Activated naive CD4-positive, alpha-beta T cell treated with anti-CD3 and anti-CD28 coated beads, Interleukin-2, amount 50 U/mL, for 16 hours (primary cell): ENCODE data around the gene PITPNC1.
"Not testable (repeated sequence)": the region's sequence is repeated elsewhere in the genome, so short reads cannot be mapped to it uniquely, and the experiment has no call there.

ENCODE experiments used
- DNase-seq: peaks from one replicate; pipeline ENCODE4 v3.0.0-alpha.2; 2020

PITPNC1 gene

DNA sequence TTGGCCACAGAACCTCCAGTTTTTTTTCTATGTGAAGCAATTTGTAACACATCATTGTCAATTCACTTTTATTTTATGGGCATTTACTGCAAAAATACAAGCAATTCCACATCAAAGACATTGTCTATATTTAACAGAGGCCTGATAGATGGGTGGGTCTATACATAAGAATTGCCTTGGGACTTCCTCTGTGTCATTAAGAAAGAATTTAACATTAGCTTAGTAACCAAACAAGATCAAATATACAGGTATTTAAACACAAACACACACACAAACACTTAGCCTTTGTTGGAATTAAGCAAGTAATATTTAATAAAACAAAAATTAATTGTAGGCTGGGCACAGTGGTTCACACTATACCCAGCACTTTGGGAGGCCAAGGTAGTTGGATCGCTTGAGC, 4.3 kb upstream of the PITPNC1 start:
- no peak for DNase-seq

DNA sequence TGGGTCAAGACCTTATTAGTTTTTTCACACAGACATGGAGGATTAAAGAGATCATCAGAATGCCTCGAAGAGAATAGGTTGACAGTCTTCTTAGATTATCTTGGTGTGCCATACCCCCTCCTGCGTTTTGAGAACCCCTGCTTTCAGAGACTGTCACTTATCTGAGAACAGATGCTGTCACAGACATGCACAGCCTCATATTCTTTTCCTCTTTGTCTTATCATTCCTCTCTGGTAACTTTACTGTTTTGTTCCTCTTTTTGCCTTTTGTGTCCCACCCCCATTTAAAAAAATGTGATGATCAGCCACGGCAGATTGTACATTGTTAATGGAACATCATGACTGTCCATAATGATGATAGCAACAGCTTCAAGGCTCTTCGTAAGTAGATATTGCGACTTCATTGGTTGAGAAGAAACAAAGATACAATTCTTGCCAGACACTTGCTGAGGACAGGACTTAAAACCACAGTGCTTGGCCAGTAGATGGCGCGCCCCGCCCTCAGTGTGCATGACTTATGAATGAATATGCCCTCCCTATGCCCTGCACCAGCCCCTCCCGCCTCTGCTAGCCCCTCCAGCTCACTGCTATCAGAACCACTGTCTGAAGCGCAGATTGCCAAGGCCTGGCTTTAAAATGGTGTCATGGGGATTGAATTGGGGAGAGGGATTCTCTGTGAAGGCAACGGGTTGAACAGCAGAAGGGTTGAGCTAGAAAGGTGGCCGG, 2.6 kb upstream of the PITPNC1 start:
- peak; percentile 92 for DNase-seq

DNA sequence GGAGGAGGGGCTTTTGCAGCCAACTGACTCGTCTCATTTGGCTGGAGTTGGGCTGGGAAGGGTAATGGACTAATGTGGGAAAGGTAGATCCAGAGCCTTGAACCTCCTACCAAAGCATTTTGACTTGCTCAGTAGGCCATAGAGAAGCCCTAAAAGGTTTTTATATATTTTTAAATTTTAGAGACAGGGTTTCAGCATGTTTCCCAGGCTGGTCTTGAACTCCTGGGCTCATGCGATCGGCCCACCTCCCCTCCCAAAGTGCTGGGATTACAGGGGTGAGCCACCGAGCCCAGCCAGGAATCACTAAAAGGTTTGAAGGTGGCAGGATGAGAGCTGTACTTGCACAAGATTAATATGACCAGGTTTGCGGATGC, 2.0 kb upstream of the PITPNC1 start:
- DNase-seq = no peak

DNA sequence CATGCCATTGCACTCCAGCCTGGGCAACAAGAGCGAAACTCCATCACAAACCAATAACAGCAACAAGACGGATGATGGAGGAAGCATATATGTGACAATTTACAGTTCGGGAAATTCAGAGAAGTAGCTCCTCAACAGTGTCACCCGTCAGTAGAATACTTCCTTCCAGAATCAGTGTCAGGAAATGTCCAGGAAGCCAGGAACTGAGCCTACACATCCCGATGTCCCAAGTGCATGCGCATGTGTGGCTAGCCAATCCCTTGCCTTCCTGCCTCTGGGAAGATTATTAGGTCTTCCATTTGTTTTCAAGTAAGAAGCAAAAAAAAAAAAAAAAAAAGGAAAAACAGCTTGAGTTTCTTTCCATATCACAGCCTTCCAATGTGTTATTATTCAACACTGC, 1.4 kb upstream of the PITPNC1 start:
- DNase-seq = no peak

DNA sequence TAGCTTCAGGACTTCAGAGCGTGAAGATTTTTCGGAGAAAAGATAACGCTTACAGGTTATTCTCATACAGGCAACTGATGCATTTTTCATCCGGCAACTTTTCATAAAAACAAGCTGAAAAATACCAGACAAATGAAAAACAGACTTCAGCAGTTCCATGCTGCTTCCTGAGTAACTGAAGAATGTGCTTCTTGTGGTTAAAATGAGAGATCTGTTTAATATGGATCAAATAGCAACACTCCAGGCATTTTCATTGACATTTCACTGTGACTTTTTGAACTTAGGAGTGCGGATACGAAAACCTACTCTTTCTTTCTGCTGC, 705 bp upstream of the PITPNC1 start:
- no peak for DNase-seq

DNA sequence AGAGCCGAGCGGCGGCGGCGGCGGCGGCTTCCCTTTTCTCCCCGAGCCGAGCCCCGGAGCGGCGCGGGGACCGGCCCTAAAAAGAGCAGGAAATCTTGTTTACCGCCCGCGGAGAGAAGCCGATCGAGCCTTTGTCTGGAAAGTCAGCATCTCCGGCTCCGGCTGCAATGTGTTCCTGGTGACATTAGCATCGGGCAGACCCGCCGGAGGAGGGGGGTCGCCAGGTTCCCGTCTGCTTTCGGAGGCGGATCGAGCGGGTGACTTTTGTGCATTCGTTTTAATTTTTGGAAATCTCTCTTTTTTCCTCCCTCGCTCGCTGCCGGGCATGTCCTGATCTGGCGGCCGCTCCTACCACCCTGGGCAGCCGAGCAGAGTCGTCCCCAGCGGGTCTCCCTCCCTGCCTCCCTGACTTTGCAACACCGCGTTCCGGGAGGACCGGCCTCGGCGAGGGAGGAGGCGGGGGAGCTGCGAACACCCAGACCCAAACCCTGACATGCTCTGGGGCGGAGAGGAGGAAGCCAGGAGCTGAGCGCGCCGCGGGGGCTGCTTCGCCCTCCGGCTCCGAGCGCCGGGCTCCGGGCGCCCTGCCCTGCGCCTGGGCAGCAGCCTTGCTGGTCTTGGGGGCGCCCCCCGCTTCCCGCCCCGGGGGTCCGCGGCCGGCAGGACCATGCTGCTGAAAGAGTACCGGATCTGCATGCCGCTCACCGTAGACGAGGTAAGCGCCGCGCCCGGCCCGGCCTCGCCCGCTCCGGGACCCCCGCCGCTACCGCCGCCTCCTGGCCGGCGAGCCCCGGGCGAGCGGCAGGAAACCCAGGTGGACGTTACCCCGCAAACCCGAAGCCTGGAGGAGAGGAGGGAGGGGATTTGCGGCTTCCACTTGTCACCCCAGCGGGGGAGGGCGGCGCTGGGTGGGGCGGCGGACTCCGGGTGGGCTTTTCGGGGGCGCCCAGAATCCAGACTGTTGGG, 690 bp downstream of the PITPNC1 start:
- DNase-seq = peak; percentile 62

DNA sequence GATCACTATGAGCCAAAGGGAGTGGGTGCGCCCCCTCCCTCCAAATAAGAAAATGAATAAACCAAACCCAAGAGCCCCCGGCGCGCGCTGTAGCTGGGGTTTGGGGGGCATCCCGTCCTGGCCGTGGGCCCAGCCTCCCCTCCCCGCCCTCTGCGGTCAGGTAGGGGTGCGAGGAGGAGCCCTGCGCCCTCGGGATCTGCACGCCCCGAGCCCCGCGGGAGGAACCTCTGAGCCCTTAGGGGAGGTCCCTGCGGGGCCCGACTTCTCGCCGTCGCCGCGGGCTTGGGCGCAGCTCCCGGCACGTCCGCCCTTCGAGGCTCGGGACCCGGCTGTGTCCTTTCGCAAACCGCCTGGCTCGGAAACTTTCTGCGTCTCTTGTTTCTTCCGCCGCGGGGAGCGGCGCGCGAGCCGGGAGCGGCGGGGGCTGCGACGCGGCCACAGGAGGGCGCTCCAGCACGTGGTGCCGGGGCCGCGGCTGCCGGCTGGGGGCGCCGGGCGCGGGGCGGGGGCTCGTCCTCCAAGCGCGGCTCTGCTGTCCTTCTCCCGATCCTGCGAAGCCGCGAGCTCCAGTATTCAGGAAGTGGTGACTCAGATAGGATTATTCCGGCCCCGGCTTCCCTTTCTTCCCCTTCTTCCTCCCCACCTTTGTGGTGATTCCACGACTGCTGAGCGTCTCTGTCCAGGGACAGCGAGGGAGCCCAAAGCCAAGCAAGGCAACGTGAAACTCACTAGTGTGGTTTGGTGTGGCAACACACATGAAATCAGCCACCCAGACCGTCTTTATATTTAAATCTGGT, 1.6 kb downstream of the PITPNC1 start:
- peak; percentile 83 for DNase-seq

DNA sequence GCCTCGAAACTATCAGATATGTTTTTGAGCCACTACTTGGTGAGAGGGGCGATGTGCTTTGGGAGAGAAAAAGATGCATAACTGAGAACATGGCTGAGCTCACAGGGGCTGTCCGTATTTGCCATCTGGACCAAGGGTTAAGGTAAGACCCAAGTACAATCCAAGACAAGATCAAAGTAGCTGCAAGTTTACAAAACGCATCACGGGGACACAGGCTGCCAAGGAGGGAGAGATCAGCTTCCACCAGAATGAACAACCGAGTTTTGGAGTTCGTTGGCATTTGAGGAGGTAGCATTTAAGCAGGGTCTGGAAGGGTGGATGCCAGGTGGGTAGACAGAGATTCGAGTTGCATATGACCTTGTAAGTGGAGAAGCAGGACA, 2.2 kb downstream of the PITPNC1 start:
- DNase-seq = no peak

DNA sequence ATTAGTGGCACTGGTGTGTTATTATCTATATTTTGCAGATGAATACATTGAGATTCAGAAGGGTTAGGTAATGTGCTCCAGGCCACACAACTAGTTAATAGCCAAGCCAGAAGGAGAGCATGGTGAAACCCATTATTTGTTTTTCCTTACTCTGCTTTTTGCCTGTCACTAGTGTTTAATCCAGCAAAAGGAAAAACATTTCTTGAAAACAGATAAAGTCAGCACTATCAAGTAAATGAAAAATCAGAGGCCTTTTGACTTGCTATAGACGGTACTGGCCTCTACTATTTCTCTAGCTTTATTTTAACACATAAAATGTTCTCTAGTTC, 4.8 kb downstream of the PITPNC1 start:
- DNase-seq = no peak

DNA sequence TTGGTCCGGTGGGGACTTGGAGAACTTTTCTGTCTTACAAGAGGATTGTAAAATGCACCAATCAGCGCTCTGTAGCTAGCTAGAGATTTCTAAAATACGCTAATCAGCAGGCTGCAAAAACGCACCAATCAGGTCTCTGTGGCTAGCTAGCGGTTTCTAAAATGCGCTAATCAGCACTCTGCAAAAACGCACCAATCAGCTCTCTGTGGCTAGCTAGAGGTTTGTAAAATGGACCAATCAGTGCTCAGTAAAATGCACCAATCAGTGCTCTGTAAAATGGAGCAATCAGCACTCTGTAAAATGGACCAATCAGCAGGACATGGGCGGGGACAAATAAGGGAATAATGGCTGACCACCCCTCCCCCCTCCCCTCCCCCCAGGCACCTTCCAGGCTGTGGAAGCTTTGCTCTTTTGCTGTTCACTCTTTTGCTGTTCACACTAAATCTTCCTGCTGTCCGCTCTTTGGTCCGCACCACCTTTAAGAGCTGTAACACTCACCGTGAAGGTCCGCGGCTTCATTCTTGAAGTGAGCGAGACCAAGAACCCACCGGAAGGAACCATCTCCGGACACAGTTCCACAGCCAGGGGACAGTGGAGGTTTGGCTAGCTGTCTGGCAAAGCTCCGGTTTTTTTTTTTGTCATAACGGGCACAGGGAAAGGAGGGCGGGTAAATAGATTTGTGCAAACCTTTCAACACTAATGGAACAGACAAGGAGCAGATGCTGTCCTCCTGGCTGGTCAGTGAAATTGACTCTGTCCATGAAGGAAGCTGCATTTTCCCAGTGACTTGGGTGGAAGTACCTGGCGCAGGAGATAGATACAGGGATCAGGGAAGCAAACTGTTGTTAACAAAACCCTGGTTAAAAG, 8.3 kb downstream of the PITPNC1 start:
- DNase-seq = no peak

DNA sequence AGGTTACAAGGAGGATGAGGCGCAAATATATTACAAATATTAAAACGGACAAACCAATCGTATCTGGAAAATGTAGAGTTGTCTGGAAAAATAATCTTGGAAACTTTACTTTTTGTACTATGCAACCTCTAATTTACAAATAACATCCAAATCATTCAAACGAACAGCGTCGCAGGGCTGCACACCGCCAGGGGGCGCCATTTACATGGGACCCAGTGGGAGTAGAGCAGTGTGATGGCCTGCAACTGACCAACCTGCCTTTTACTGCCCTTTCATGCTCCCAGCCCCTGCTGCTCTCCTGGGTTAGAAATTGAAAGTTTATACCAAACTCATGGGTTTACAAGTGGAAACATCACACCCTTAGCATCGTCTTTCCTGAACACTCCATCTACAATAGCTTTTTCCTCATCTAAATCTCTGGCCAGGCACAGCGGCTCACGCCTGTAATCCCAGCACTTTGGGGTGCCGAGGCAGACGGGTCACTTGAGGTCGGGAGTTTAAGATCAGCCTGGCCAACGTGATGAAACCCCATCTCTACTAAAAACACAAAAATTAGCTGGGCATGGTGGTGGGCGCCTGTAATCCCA, 10.0 kb downstream of the PITPNC1 start:
- peak; percentile 72 for DNase-seq

DNA sequence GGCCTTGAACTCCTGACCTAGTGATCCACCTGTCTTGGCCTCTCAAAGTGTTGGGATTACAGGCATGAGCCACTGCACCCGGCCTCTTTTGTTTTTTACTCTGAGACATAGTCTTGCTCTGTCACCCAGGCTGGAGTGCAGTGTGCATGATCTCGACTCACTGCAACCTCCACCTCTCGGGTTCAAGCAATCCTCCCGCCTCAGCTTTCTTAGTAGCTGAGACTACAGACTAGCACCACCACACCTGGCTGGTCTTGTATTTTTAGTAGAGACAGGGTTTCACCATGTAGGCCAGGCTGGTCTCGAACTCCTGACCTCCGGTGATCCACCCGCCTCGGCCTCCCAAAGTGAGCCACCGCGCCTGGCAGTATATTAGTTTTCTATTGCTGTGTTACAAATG, 11.5 kb downstream of the PITPNC1 start:
- not testable (repeated sequence) for DNase-seq

DNA sequence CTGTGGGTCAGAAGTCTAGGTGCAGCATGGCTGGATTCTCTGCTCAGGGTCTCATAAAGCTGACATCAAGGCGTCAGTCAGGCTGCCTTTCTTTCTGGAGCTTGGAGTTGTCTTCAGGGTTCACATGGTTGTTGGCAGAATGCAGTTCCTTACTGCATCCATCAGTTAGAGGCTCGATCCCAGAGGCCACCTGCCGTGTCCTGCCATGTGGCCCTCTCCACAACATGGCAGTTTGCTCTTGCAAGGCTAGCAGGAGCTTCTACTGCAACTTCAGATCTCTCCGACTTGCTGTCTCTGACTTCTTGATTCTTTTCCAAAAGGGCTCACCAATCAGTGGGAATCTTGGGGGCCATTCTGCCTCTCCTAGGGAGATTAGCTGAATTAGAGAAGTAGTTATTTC, 11.9 kb downstream of the PITPNC1 start:
- no peak for DNase-seq

DNA sequence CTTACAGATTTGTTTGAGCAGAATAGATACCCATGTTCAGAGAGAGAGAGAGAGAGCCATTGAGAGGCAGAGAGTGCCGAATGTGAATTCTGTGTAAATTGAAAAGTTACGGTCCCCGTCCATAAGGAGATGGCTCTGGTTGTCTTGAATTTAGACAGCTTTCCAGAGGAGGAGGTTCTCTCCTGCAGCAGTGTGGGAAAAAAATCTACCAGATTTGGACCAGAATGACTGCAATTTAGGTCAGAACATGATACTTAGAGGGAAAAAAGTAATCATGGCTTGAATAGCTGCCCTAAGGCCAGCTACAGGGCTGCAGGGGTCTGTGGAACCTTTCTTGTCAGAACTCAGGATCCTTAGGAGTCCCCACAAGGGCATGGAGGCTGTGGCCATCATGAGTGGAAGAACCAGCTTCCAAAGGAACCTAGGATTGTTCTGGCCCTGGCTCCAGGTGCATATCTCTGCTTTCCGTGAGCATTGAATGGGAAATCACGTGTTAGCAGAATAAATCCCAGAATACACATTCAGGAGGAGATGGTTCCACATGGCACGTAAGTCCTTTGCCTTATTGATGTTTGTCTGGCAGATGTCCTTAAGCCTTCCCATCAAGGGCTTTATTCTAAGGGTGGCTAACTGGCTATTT, 13.0 kb downstream of the PITPNC1 start:
- no peak for DNase-seq

DNA sequence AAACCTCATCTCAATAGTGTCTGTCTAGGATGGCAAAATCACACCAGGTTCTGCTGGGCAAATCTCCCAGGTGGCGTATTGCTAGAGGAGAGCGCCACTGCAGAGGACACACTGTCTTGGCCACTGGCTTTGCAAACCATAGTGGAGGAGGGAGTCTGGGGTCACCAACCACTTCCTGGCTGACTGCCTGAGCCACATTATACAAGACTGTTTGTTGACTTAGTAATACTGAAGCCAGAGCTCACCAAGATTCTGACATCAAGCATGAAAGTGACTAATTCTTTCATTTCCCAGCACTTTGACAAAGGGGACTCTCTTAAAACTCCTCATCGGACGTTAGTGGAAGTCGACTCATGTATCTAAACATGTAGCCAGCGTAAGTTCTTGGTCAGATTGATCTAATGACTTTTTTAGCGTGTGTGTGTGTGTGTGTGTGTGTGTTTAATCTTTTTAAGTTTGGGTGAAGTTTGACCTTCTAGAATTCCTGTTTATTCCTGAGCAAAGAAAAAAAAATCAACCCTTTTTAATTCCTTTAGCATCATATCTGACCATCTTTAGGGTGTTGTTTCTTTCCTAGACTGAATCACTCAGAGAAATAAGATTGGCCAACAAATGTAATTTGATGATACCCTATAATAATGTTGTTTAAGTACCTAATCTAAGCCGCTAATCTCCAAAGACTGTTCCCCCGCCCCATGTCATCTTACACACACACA, 13.7 kb downstream of the PITPNC1 start:
- DNase-seq = peak; percentile 61

DNA sequence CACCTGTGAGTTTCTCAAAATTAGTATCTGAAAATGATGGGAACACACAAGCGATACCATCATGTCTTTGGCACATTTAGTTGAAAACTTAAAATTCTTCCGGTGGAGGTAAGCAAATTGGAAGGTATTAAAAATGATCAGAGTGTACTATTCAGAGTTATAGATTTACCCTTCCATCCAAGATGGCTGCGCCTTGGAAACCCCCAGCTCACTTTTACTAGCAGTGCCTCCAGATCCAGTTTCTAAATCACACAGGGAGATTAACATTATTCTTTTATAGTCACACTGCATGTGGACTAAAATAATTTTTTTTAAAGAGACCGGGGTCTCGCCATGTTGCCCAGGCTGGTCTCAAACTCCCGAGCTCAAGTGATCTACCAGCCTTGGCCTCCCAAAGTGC, 15.0 kb downstream of the PITPNC1 start:
- no peak for DNase-seq

DNA sequence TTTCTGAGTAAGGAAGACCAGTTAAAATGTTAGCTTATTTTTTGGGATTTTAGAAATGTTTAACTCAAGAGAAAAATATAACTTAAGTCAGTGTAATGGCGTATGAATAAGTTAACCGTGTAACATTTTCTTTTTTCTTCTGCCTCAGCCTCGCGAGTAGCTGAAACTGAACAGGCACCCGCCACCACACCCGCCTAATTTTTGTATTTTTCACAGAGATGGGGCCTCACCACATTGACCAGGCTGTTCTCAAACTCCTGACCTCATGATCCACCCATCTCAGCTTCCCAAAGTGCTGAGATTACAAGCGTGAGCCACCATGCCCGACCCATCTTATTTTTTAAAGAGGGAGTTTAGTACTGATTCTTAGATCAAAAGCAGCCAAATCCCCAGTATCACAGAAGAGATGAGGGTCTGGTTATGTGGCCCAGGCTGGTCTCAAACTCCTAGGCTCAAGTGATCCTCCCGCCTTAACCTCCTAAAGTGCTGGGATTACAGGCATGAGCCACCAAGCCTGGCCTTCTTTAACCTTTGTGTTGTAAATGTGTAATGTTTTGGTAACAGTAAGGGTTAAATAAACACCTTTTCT, 16.8 kb downstream of the PITPNC1 start:
- DNase-seq = no peak

DNA sequence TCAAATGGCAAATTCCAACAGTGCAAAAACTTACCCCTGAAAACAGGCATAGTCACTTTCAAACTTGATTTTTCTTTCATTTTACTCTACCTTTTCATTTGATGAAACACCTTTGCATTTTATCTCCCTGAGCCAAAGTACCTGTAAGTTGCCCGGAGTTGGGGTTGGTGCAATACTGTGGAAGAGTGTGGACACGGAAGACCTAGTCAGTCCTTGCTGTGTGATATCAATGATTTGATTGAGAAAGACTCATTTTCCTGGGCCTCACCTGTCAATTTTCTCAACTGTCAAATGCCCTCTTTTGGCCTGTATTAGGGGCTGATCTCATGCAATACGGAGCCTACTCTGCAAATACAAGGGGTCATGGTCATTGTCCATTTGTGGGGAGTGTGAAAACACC, 22.6 kb downstream of the PITPNC1 start:
- no peak for DNase-seq

DNA sequence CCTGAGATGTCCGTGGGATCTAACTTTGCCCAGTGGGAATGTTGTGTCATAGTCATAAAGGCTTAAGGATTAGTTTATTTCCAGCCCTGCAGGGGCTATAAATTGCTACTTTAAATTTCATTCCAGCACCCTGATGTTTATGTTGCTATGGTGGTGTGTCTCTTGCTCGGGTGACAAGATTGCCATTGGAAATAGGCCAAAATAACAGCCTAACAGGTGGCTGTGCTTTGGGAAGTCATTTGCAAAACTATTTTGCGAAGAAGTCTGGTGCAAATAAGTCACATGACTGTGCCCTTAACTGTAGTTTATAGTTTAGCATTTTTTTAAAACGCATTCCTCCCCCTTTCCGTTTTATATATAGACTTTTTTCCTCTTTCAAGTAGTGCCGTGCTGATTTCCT, 23.1 kb downstream of the PITPNC1 start:
- DNase-seq = no peak

DNA sequence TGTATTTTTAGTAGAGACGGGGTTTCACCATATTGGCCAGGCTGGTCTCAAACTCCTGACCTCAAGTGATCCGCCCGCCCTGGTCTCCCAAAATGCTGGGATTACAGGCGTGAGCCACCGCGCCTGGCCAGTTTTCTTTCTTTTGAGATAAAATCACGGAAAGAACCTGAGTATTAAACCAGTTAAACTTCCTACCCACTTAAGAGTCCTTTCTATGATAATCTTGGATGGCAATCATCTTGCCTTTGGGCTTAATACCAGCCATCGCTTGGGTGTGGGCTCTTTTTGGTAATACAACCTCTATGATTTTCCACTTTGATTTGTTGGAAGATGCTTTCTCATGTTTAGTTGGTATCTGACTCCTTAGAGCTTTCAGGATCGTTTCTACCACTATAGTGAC, 24.0 kb downstream of the PITPNC1 start:
- DNase-seq = no peak
